ENCODE results near the gene C11orf91.

C11orf91 gene

GRCh38 chr11:33737362-33737821 lies 36.8 kb upstream of the C11orf91 start:
- H3K27me3 Mint-ChIP-seq (ENCODE audit: low read depth), result peaks cover 3% of the 10 kb centered on the region
- no peak for TF ChIP-seq CTCF (IDR thresholded peaks at IDR 0.05; ENCODE audit: unreplicated experiment in 3 of 3)
- peak overlapping the region; percentile 65 to 76 (median 67) for H3K27ac Mint-ChIP-seq
- peaks cover 41% of the 10 kb centered on the region for H3K4me1 Mint-ChIP-seq
- peaks cover 22% of the 10 kb centered on the region for H3K36me3 Mint-ChIP-seq (ENCODE audit: low read depth)
- peak overlapping the region; percentile 88 to 95 (median 92) for H3K4me3 Mint-ChIP-seq
- H3K9me3 Mint-ChIP-seq, result no peaks in the 10 kb centered on the region

GRCh38 chr11:33736148-33736812 lies 35.7 kb upstream of the C11orf91 start, which contains the start of gene CD59:
Gene CD59 (minus strand): TSS chr11:33736423. CDS start chr11:33722445, 13,978 bp downstream.
- peaks cover 3% of the 10 kb centered on the region for H3K27me3 Mint-ChIP-seq (ENCODE audit: low read depth)
- H3K4me3 Mint-ChIP-seq, result peak within 1 kb of the TSS; percentile 88 to 95 (median 92)
- peaks cover 22% of the 10 kb centered on the region for H3K36me3 Mint-ChIP-seq (ENCODE audit: low read depth)
- peaks cover 48% of the 10 kb centered on the region for H3K4me1 Mint-ChIP-seq
- TF ChIP-seq CTCF (IDR thresholded peaks at IDR 0.05; ENCODE audit: unreplicated experiment in 3 of 3), result peak in 1 of 3 experiments; percentile 3
- peak within 1 kb of the TSS; percentile 65 to 76 (median 67) for H3K27ac Mint-ChIP-seq
- H3K9me3 Mint-ChIP-seq, result no peaks in the 10 kb centered on the region

- H3K27ac Mint-ChIP-seq, result peak overlapping the region; percentile 40 to 65 (median 58)
- H3K4me1 Mint-ChIP-seq, result peaks cover 54% of the 10 kb centered on the region
- TF ChIP-seq CTCF (IDR thresholded peaks at IDR 0.05; ENCODE audit: unreplicated experiment in 3 of 3), result peak in 1 of 3 experiments; percentile 16
- no peaks in the 10 kb centered on the region for H3K9me3 Mint-ChIP-seq
- peak overlapping the region; percentile 88 to 95 (median 92) for H3K4me3 Mint-ChIP-seq
- H3K27me3 Mint-ChIP-seq (ENCODE audit: low read depth), result peaks cover 3% of the 10 kb centered on the region
- peaks cover 26% of the 10 kb centered on the region for H3K36me3 Mint-ChIP-seq (ENCODE audit: low read depth)
Measured at GRCh38 chr11:33735271-33736147, 34.9 kb upstream of the C11orf91 start.

- peaks cover 3% of the 10 kb centered on the region for H3K27me3 Mint-ChIP-seq (ENCODE audit: low read depth)
- no peaks in the 10 kb centered on the region for H3K9me3 Mint-ChIP-seq
- peaks cover 31% of the 10 kb centered on the region for H3K36me3 Mint-ChIP-seq (ENCODE audit: low read depth)
- no peak for TF ChIP-seq CTCF (IDR thresholded peaks at IDR 0.05; ENCODE audit: unreplicated experiment in 3 of 3)
- peak overlapping the region; percentile 88 to 95 (median 92) for H3K4me3 Mint-ChIP-seq
- H3K27ac Mint-ChIP-seq, result peak overlapping the region; percentile 40 to 65 (median 58)
- H3K4me1 Mint-ChIP-seq, result peaks cover 57% of the 10 kb centered on the region
Measured at GRCh38 chr11:33734441-33735270, 34.0 kb upstream of the C11orf91 start.

GRCh38 chr11:33733980-33734379 lies 33.4 kb upstream of the C11orf91 start:
- Mint-ChIP-seq H3K4me1 (peaks cover 63% of the 10 kb centered on the region), H3K4me3 (peak overlapping the region; percentile 88 to 95 (median 92)), H3K36me3 (ENCODE audit: low read depth) (peaks cover 35% of the 10 kb centered on the region), H3K9me3 (no peaks in the 10 kb centered on the region), H3K27me3 (ENCODE audit: low read depth) (no peaks in the 10 kb centered on the region), H3K27ac (peak overlapping the region in 2 of 3 experiments; percentile 1 to 5)
- no peak for TF ChIP-seq CTCF (IDR thresholded peaks at IDR 0.05; ENCODE audit: unreplicated experiment in 3 of 3)
